PC-9 (cell line): Measurements from ENCODE around the gene CCNF. TPM values are rescaled to one million over a fixed set of nuclear protein-coding genes. Genes with fewer than 3 reads are reported as not detected.
A peak's percentile ranks its signal among the peaks of the same experiment; 100 is the strongest.

Experiments
- BruUV-seq: library from RNA; stranded (reverse); fragments of 400-500 nt; replicated peaks from 2 replicates; lab custom pipeline; 2021; lab: Mats Ljungman, UMichigan
- CTCF ChIA-PET: fragments of 300-600 bp; sonication (Branson Sonifier 250); formaldehyde crosslinking; loops from one replicate; lab custom pipeline; 2022; ENCODE audit warnings: antibody characterized with exemption; lab: Charles Lee
- POLR2A ChIA-PET: fragments of 300-600 bp; sonication (Branson Sonifier 250); formaldehyde crosslinking; loops from one replicate; lab custom pipeline; 2022; ENCODE audit warnings: antibody characterized with exemption; ENCODE audit not compliant: unreplicated experiment; lab: Charles Lee
- DNase-seq, 2 experiments: peaks; one replicate each; pipeline versions ENCODE4 v3.0.0 to v3.0.0-alpha.2; 2015 to 2022; ENCODE audit warnings: mixed read lengths in 1 of 2
- H2AFZ ChIP-seq: fragments of 200-600 bp; sonication (generic); 2 replicates; pipeline ENCODE4 v1.8.1; 2017; ENCODE audit warnings: antibody characterized with exemption
- H3F3A ChIP-seq: fragments of 200-600 bp; sonication (generic); 2 replicates; pipeline ENCODE4 v1.8.1; 2017; ENCODE audit warnings: antibody characterized with exemption, mild to moderate bottlenecking, low read depth; ENCODE audit not compliant: insufficient read depth
- H3K27ac ChIP-seq: fragments of 200-600 bp; sonication (generic); 2 replicates; pipeline ENCODE4 v1.6.1; 2016; ENCODE audit warnings: mixed run types
- H3K27me3 ChIP-seq: fragments of 200-600 bp; sonication (generic); 2 replicates; pipeline ENCODE4 v1.6.1; 2016; ENCODE audit warnings: low read depth, mixed run types; ENCODE audit not compliant: insufficient read depth
- H3K36me3 ChIP-seq: fragments of 200-600 bp; sonication (generic); 2 replicates; pipeline ENCODE4 v1.6.1; 2016; ENCODE audit warnings: low read depth, mixed run types
- H3K4me1 ChIP-seq: fragments of 200-600 bp; sonication (generic); replicated peaks from 2 replicates; pipeline ENCODE4 v1.6.1; 2016; ENCODE audit warnings: mixed run types; ENCODE audit not compliant: insufficient read depth
- H3K4me2 ChIP-seq: fragments of 200-600 bp; sonication (generic); 2 replicates; pipeline ENCODE4 v1.6.1; 2017; ENCODE audit warnings: mixed run types
- H3K4me3 ChIP-seq: fragments of 200-600 bp; sonication (generic); 2 replicates; pipeline ENCODE4 v1.6.1; 2016; ENCODE audit warnings: mixed run types
- H3K79me2 ChIP-seq: fragments of 200-600 bp; sonication (generic); 2 replicates; pipeline ENCODE4 v1.6.1; 2017; ENCODE audit warnings: low read depth, mixed run types
- H3K9me2 ChIP-seq: fragments of 200-600 bp; sonication (generic); 2 replicates; pipeline ENCODE4 v1.8.1; 2017; ENCODE audit warnings: mild to moderate bottlenecking; ENCODE audit not compliant: insufficient read depth
- H3K9me3 ChIP-seq: fragments of 200-600 bp; sonication (generic); 2 replicates; pipeline ENCODE4 v1.8.1; 2016; ENCODE audit warnings: low read depth; ENCODE audit not compliant: insufficient read depth
- H4K20me1 ChIP-seq: fragments of 200-600 bp; sonication (generic); 2 replicates; pipeline ENCODE4 v1.8.1; 2017; ENCODE audit not compliant: insufficient read depth
- EZH2 ChIP-seq: fragments of 200-600 bp; sonication (generic); IDR thresholded peaks from 2 replicates; pipeline ENCODE4 v1.8.0; 2017; ENCODE audit warnings: antibody characterized with exemption, low read depth
- intact Hi-C: fragments of 100-400 bp; cut with micrococcal nuclease; formaldehyde crosslinking; loops from one replicate; pipeline ENCODE4 v1.10.0; 2022; ENCODE audit not compliant: unreplicated experiment
- total RNA-seq: library from RNA; stranded (reverse); gene quantifications from 2 replicates; pipeline ENCODE4 v1.2.3, GENCODE V29; 2021
- TF ChIP-seq, protein P1 (sequence below): fragments of 200-600 bp; sonication (generic); conservative IDR thresholded peaks from 2 replicates; pipeline ENCODE4 v1.6.1; 2017; ENCODE audit warnings: mixed run types, antibody characterized with exemption, mild to moderate bottlenecking, moderate library complexity

Gene CCNF
- total RNA-seq, 1 experiment from 2014 or later: 69.0 TPM

- H3K27ac ChIP-seq: no peak overlapping the region
- peak in 1 of 2 experiments; percentile 26 for DNase-seq
- H2AFZ ChIP-seq: no peak overlapping the region
- intact Hi-C loops: no loop called here
- H3K79me2 ChIP-seq: peaks cover 7% of the 10 kb centered on the region
- no peaks in the 10 kb centered on the region for H3K27me3 ChIP-seq
- no peaks in the 10 kb centered on the region for H4K20me1 ChIP-seq
- BruUV-seq: TSS peak; percentile 19
- peaks cover 40% of the 10 kb centered on the region for H3F3A ChIP-seq
- H3K4me3 ChIP-seq: no peak overlapping the region
- 0 out of 2 replicates have a peak, but pooled peaks cover 4% of the 10 kb centered on the region for H3K36me3 ChIP-seq
- H3K4me1 ChIP-seq: peaks cover 10% of the 10 kb centered on the region
- ChIA-PET CTCF (interaction anchor here (0.7 kb wide), 1 partner anchor 28 kb away, joined by 3 read pairs; no protein-coding TSS in a partner anchor), POLR2A (no interaction called here)
- no peaks in the 10 kb centered on the region for H3K9me2 ChIP-seq
- no peak for TF ChIP-seq EZH2
- TF ChIP-seq, protein P1, sequence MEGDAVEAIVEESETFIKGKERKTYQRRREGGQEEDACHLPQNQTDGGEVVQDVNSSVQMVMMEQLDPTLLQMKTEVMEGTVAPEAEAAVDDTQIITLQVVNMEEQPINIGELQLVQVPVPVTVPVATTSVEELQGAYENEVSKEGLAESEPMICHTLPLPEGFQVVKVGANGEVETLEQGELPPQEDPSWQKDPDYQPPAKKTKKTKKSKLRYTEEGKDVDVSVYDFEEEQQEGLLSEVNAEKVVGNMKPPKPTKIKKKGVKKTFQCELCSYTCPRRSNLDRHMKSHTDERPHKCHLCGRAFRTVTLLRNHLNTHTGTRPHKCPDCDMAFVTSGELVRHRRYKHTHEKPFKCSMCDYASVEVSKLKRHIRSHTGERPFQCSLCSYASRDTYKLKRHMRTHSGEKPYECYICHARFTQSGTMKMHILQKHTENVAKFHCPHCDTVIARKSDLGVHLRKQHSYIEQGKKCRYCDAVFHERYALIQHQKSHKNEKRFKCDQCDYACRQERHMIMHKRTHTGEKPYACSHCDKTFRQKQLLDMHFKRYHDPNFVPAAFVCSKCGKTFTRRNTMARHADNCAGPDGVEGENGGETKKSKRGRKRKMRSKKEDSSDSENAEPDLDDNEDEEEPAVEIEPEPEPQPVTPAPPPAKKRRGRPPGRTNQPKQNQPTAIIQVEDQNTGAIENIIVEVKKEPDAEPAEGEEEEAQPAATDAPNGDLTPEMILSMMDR: no peak
- H3K9me3 ChIP-seq: no peaks in the 10 kb centered on the region
- H3K4me2 ChIP-seq: no peak overlapping the region
Measured at GRCh38 chr16:2457946-2458345, 28.7 kb downstream of the CCNF start.

GRCh38 chr16:2458887-2459646 lies 29.8 kb downstream of the CCNF start:
- Histone ChIP-seq H3K4me2 (peak overlapping the region; percentile 94), H3K36me3 (no peaks in the 10 kb centered on the region), H3F3A (peaks cover 40% of the 10 kb centered on the region), H3K4me1 (peaks cover 19% of the 10 kb centered on the region), H2AFZ (peak overlapping the region; percentile 80), H3K9me2 (no peaks in the 10 kb centered on the region), H3K27me3 (no peaks in the 10 kb centered on the region), H3K27ac (no peak overlapping the region), H3K79me2 (peaks cover 7% of the 10 kb centered on the region), H3K9me3 (no peaks in the 10 kb centered on the region), H4K20me1 (0 out of 2 replicates have a peak, but pooled peaks cover 4% of the 10 kb centered on the region), H3K4me3 (peak overlapping the region; percentile 61)
- intact Hi-C loops: no loop called here
- TF ChIP-seq, protein P1: no peak
- no peak for DNase-seq
- ChIA-PET CTCF (interaction anchor here (0.6 to 1.1 kb wide), 3 partner anchors 16 to 234 kb away, joined by 3 to 4 read pairs (median 3); partner anchors contain the start of gene TBC1D24), POLR2A (interaction anchor here (0.6 to 1.2 kb wide), 3 partner anchors 9 to 965 kb away, joined by 4 to 16 read pairs (median 6); no protein-coding TSS in a partner anchor)
- BruUV-seq: no TSS peak

GRCh38 chr16:2459647-2460390 lies 30.6 kb downstream of the CCNF start, which contains the start of gene TEDC2:
TEDC2 (plus strand) TSS chr16:2460109; CDS start chr16:2460145, 36 bp downstream.
- Histone ChIP-seq H3K4me2 (peak within 1 kb of the TSS; percentile 94), H2AFZ (peak within 1 kb of the TSS; percentile 80), H3K9me3 (no peaks in the 10 kb centered on the region), H3K36me3 (no peaks in the 10 kb centered on the region), H3F3A (peaks cover 40% of the 10 kb centered on the region), H3K79me2 (peaks cover 7% of the 10 kb centered on the region), H4K20me1 (0 out of 2 replicates have a peak, but pooled peaks cover 4% of the 10 kb centered on the region), H3K27me3 (no peaks in the 10 kb centered on the region), H3K4me3 (peak within 1 kb of the TSS; percentile 61), H3K4me1 (peaks cover 19% of the 10 kb centered on the region), H3K9me2 (no peaks in the 10 kb centered on the region), H3K27ac (no peak within 1 kb of the TSS)
- TF ChIP-seq, protein P1: no peak
- no peak for TF ChIP-seq EZH2
- CTCF ChIA-PET: interaction anchor here (0.6 to 1.1 kb wide), 2 partner anchors 41 to 235 kb away, joined by 3 read pairs; no protein-coding TSS in a partner anchor
- POLR2A ChIA-PET: interaction anchor here (0.6 to 1.2 kb wide), 5 partner anchors 9 to 966 kb away, joined by 4 to 16 read pairs (median 6); no protein-coding TSS in a partner anchor
- intact Hi-C loops: no loop called here
- BruUV-seq: no TSS peak
- peak; percentile 88 to 98 for DNase-seq
